ENCODE results near the gene DIPK1C. TPM values are rescaled to one million over a fixed set of nuclear protein-coding genes. Genes with fewer than 3 reads are reported as not detected.

DIPK1C gene
- total RNA-seq (2014; rRNA removed; shearing (Covaris generic)), result 0.07 TPM in 1 of 2 replicates, not detected in the other
- polyA plus RNA-seq (2016; fragmentation: Nextera tagmentation; extraction: Ambion mirVana), result not detected in 2 replicates
- long read RNA-seq, result 0 reads

DNA sequence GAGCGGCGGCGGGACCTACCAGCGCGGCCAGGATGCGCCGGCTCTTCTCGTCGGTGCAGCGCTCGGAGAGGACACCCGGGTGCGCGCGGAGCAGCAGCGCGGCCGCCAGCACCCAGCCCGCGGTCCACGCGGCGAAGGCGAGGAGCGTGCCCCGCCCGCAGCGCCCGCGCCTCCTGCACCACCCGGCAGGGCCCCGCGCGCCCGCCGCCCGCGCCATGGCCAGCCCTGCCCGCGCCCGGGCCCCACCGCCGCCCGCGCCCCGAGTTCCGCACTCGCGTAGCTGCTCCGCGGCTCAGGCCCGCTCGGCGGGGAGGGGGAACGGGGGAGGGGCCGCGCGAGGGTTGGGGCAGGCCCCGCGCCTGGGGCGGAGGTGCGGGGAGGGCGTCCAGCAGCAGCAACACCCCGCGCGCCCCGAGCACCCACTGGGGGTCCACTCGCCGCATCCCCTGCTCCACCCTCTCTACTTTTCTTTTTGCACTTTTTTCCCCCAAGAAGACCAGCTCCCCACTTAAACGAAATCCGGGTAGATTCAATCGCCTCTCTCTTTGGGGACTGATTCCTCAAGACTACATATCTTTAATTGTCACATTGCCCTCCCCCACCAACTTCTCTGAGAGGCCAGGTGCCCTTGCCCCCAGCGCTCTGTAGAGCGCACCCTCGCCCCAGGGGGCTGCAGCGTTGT, at the start of gene DIPK1C:
DIPK1C (minus strand) TSS at position 266 of the 682 bp plus-strand sequence; CDS start at position 217, 49 bp downstream.
- H3K4me1 Mint-ChIP-seq, result peaks cover 17% of the 10 kb centered on the region
- H3K27me3 ChIP-seq (ENCODE audit: insufficient read depth), result peaks cover 60% of the 10 kb centered on the region
- H3K4me1 ChIP-seq (ENCODE audit: insufficient read depth), result peaks cover 5% of the 10 kb centered on the region
- peak within 1 kb of the TSS; percentile 96 for H2AFZ ChIP-seq
- H3K36me3 ChIP-seq (ENCODE audit: insufficient read depth), result no peaks in the 10 kb centered on the region
- no peaks in the 10 kb centered on the region for H3F3A ChIP-seq (replicated peaks; ENCODE audit: low read depth)
- ATAC-seq (peak; percentile 43), DNase-seq (ENCODE audit: low spot score) (peak; percentile 47)
- H3K4me3 Mint-ChIP-seq, result peak within 1 kb of the TSS; percentile 88
- no peak within 1 kb of the TSS for H3K27ac Mint-ChIP-seq
- H3K36me3 Mint-ChIP-seq (ENCODE audit: low read depth), result no peaks in the 10 kb centered on the region
- no peaks in the 10 kb centered on the region for H3K9me2 ChIP-seq (ENCODE audit: insufficient read depth)
- peak within 1 kb of the TSS; percentile 77 for H3K4me3 ChIP-seq
- peak within 1 kb of the TSS; percentile 92 for H3K4me2 ChIP-seq
- peaks cover 41% of the 10 kb centered on the region for H3K27me3 Mint-ChIP-seq (ENCODE audit: insufficient read depth, low read depth, poor library complexity)
- no peaks in the 10 kb centered on the region for H3K79me2 ChIP-seq (replicated peaks; ENCODE audit: insufficient read depth)
- TF ChIP-seq STAT1 (IDR thresholded peaks at IDR 0.05; ENCODE audit: unreplicated experiment) (no peak), ZNF114 (CRISPR knock-in tag; IDR thresholded peaks at IDR 0.05) (no peak), EZH2 (IDR thresholded peaks at IDR 0.05; ENCODE audit: low read depth, unreplicated experiment) (peak; percentile 72), EZH2phosphoT487 (IDR thresholded peaks at IDR 0.05; ENCODE audit: unreplicated experiment) (no peak), ZNF331 (CRISPR knock-in tag; IDR thresholded peaks at IDR 0.05; ENCODE audit: low read depth) (no peak)
- TF ChIP-seq, protein P1, sequence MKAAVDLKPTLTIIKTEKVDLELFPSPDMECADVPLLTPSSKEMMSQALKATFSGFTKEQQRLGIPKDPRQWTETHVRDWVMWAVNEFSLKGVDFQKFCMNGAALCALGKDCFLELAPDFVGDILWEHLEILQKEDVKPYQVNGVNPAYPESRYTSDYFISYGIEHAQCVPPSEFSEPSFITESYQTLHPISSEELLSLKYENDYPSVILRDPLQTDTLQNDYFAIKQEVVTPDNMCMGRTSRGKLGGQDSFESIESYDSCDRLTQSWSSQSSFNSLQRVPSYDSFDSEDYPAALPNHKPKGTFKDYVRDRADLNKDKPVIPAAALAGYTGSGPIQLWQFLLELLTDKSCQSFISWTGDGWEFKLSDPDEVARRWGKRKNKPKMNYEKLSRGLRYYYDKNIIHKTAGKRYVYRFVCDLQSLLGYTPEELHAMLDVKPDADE (IDR thresholded peaks at IDR 0.05), result no peak
- no peaks in the 10 kb centered on the region for H4K20me1 ChIP-seq (replicated peaks; ENCODE audit: insufficient read depth)
- H3K9me3 Mint-ChIP-seq, result no peaks in the 10 kb centered on the region
- no peak within 1 kb of the TSS for H3K27ac ChIP-seq (ENCODE audit: low read depth)

DNA sequence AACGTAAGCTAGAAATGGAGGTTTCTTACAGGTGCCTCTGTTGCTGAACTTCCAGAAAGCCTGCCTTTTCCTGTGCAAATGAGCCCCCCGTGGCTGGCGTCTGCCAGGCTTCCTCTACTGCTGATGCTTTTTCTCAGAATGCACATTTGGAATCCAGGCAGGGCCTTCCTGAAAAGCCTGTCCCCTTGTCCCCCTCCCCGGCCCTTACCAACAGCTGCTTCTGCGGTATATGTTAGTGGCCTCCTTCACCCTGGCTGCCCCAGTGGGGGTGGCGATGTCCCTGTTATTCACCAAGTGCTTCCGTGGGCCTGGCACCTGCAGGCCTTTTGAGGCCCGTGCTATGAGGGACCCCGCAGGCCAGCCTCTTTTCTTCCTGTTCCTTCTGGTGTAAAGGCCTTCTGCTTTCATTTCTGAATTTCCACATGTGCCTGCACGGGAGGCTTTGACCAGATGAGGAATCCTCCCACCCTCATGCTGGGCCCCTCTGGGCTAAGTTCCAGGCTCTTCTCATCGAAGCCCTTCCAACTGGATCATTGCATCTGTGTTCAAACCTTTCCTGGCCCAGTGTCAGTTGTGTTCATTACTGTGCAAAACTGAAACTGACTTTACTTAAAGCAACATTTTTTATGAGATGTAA, 49.5 kb upstream of the DIPK1C start:
- H3F3A ChIP-seq (replicated peaks; ENCODE audit: low read depth), result no peaks in the 10 kb centered on the region
- no peaks in the 10 kb centered on the region for H3K9me3 Mint-ChIP-seq
- peaks cover 12% of the 10 kb centered on the region; the same call in 1 of the 2 replicates for H3K79me2 ChIP-seq (replicated peaks; ENCODE audit: insufficient read depth)
- H3K27me3 ChIP-seq (ENCODE audit: insufficient read depth), result no peaks in the 10 kb centered on the region
- peak overlapping the region; percentile 31; the same call in 1 of the 3 replicates for H3K4me3 Mint-ChIP-seq
- H3K27ac Mint-ChIP-seq, result peak overlapping the region; percentile 65
- no peaks in the 10 kb centered on the region for H3K9me2 ChIP-seq (ENCODE audit: insufficient read depth)
- H3K27ac ChIP-seq (ENCODE audit: low read depth), result no peak overlapping the region
- ATAC-seq (peak; percentile 32; the same call in 2 of the 3 replicates), DNase-seq (ENCODE audit: low spot score) (no peak)
- H3K36me3 ChIP-seq (ENCODE audit: insufficient read depth), result peaks cover 56% of the 10 kb centered on the region
- H3K4me2 ChIP-seq, result no peak overlapping the region
- peaks cover 2% of the 10 kb centered on the region for H3K27me3 Mint-ChIP-seq (ENCODE audit: insufficient read depth, low read depth, poor library complexity)
- H2AFZ ChIP-seq, result no peak overlapping the region
- H4K20me1 ChIP-seq (replicated peaks; ENCODE audit: insufficient read depth), result peaks cover 14% of the 10 kb centered on the region
- H3K4me1 Mint-ChIP-seq, result peaks cover 28% of the 10 kb centered on the region
- H3K4me3 ChIP-seq, result no peak overlapping the region
- peaks cover 92% of the 10 kb centered on the region for H3K36me3 Mint-ChIP-seq (ENCODE audit: low read depth)
- no peaks in the 10 kb centered on the region; the same call in 1 of the 2 replicates for H3K4me1 ChIP-seq (ENCODE audit: insufficient read depth)
- TF ChIP-seq CREB1 (CRISPR knock-in tag; IDR thresholded peaks at IDR 0.05; ENCODE audit: low read depth) (no peak), POLR2AphosphoS5 (IDR thresholded peaks at IDR 0.05; ENCODE audit: low read depth) (no peak), EZH2phosphoT487 (IDR thresholded peaks at IDR 0.05; ENCODE audit: unreplicated experiment) (no peak), NANOG (IDR thresholded peaks at IDR 0.05; ENCODE audit: borderline replicate concordance) (no peak), EZH2 (IDR thresholded peaks at IDR 0.05; ENCODE audit: low read depth, unreplicated experiment) (no peak), ZNF331 (CRISPR knock-in tag; IDR thresholded peaks at IDR 0.05; ENCODE audit: low read depth) (no peak), STAT1 (IDR thresholded peaks at IDR 0.05; ENCODE audit: unreplicated experiment) (no peak), JUNB (IDR thresholded peaks at IDR 0.05; ENCODE audit: unreplicated experiment) (no peak)
- TF ChIP-seq, protein P1 (IDR thresholded peaks at IDR 0.05), result no peak
- TF ChIP-seq, protein P2, sequence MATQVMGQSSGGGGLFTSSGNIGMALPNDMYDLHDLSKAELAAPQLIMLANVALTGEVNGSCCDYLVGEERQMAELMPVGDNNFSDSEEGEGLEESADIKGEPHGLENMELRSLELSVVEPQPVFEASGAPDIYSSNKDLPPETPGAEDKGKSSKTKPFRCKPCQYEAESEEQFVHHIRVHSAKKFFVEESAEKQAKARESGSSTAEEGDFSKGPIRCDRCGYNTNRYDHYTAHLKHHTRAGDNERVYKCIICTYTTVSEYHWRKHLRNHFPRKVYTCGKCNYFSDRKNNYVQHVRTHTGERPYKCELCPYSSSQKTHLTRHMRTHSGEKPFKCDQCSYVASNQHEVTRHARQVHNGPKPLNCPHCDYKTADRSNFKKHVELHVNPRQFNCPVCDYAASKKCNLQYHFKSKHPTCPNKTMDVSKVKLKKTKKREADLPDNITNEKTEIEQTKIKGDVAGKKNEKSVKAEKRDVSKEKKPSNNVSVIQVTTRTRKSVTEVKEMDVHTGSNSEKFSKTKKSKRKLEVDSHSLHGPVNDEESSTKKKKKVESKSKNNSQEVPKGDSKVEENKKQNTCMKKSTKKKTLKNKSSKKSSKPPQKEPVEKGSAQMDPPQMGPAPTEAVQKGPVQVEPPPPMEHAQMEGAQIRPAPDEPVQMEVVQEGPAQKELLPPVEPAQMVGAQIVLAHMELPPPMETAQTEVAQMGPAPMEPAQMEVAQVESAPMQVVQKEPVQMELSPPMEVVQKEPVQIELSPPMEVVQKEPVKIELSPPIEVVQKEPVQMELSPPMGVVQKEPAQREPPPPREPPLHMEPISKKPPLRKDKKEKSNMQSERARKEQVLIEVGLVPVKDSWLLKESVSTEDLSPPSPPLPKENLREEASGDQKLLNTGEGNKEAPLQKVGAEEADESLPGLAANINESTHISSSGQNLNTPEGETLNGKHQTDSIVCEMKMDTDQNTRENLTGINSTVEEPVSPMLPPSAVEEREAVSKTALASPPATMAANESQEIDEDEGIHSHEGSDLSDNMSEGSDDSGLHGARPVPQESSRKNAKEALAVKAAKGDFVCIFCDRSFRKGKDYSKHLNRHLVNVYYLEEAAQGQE (IDR thresholded peaks at IDR 0.05; ENCODE audit: unreplicated experiment), result no peak
